IMR-90 (cell line): ENCODE data around the gene CCDC87. TPM values are rescaled to one million over a fixed set of nuclear protein-coding genes. Genes with fewer than 3 reads are reported as not detected.

Source experiments
- ATAC-seq: fragments of 200-7000 bp; cut with Tn5 transposase; 2 replicates; pipeline ENCODE4 v1.9.1; 2020; ENCODE audit warnings: low read depth, mild to moderate bottlenecking, moderate library complexity
- BruUV-seq: library from RNA; stranded (reverse); fragments of 400-500 nt; replicated peaks from 2 replicates; lab custom pipeline; 2021; lab: Mats Ljungman, UMichigan
- CTCF ChIA-PET: fragments of 300-600 bp; formaldehyde crosslinking; extraction: SDS; loops from one replicate; lab custom pipeline; 2021; ENCODE audit warnings: antibody characterized with exemption; lab: Yijun Ruan, JAX
- POLR2A ChIA-PET: fragments of 300-600 bp; sonication (Branson Sonifier 250); formaldehyde crosslinking; loops from one replicate; lab custom pipeline; 2022; ENCODE audit warnings: antibody characterized with exemption; ENCODE audit not compliant: unreplicated experiment; lab: Charles Lee
- DNase-seq: peaks from one replicate; pipeline ENCODE4 v3.0.0; 2013
- H2AFZ ChIP-seq: replicated peaks from 2 replicates; pipeline ENCODE3; 2013; ENCODE audit warnings: low read length, mild to moderate bottlenecking; ENCODE audit not compliant: poor library complexity
- H2AK5ac ChIP-seq: 2 replicates; pipeline ENCODE4 v1.6.1; 2013; ENCODE audit warnings: low read depth, low read length, inconsistent platforms
- H2AK9ac ChIP-seq: replicated peaks from 2 replicates; pipeline ENCODE3; 2013; ENCODE audit warnings: mild to moderate bottlenecking, low read depth, low read length, moderate library complexity; ENCODE audit not compliant: poor library complexity
- H2BK120ac ChIP-seq: 2 replicates; pipeline ENCODE4 v1.6.1; 2013; ENCODE audit warnings: low read depth, low read length, inconsistent platforms
- H2BK15ac ChIP-seq: 3 replicates; pipeline ENCODE4 v1.6.1; 2013; ENCODE audit warnings: low read depth, low read length, inconsistent platforms
- H2BK20ac ChIP-seq: 2 replicates; pipeline ENCODE4 v1.6.1; 2013; ENCODE audit warnings: low read depth, mild to moderate bottlenecking, inconsistent platforms, low read length, moderate library complexity
- H2BK5ac ChIP-seq: 2 replicates; pipeline ENCODE4 v1.6.1; 2013; ENCODE audit warnings: mild to moderate bottlenecking, low read depth, low read length, inconsistent platforms; ENCODE audit not compliant: poor library complexity, severe bottlenecking
- H3K14ac ChIP-seq: replicated peaks from 2 replicates; pipeline ENCODE4 v1.6.1; 2013; ENCODE audit warnings: low read depth, low read length, inconsistent platforms
- H3K18ac ChIP-seq: 2 replicates; pipeline ENCODE4 v1.6.1; 2013; ENCODE audit warnings: low read depth, low read length, control low read depth
- H3K23ac ChIP-seq: 2 replicates; pipeline ENCODE4 v1.6.1; 2013; ENCODE audit warnings: low read depth, low read length, inconsistent platforms
- H3K27ac ChIP-seq: 2 replicates; pipeline ENCODE4 v1.5.1; 2013; ENCODE audit warnings: mild to moderate bottlenecking, control low read depth, low read length; ENCODE audit not compliant: insufficient read depth
- H3K27me3 ChIP-seq: 2 replicates; pipeline ENCODE4 v1.6.1; 2013; ENCODE audit warnings: low read length; ENCODE audit not compliant: control insufficient read depth, insufficient read depth
- H3K36me3 ChIP-seq: 2 replicates; pipeline ENCODE4 v1.6.1; 2013; ENCODE audit warnings: low read length, mixed read lengths; ENCODE audit not compliant: control insufficient read depth, insufficient read depth
- H3K4ac ChIP-seq: 2 replicates; pipeline ENCODE4 v1.6.1; 2013; ENCODE audit warnings: low read depth, low read length, inconsistent platforms
- H3K4me1 ChIP-seq: 2 replicates; pipeline ENCODE4 v1.6.1; 2013; ENCODE audit warnings: low read length, mixed read lengths; ENCODE audit not compliant: control insufficient read depth, insufficient read depth
- H3K4me2 ChIP-seq: 2 replicates; pipeline ENCODE4 v1.6.1; 2013; ENCODE audit warnings: low read depth, mild to moderate bottlenecking, control low read depth, low read length, moderate library complexity
- H3K4me3 ChIP-seq: 2 replicates; pipeline ENCODE4 v1.5.1; 2013; ENCODE audit warnings: low read depth, mild to moderate bottlenecking, control low read depth, low read length, moderate library complexity; ENCODE audit not compliant: insufficient read depth
- H3K56ac ChIP-seq: 2 replicates; pipeline ENCODE4 v1.6.1; 2013; ENCODE audit warnings: low read length, inconsistent platforms; ENCODE audit not compliant: insufficient read depth; ENCODE audit errors: extremely low read depth
- H3K79me1 ChIP-seq, 2 experiments: 2 replicates each; pipeline ENCODE4 v1.6.1; 2013; ENCODE audit warnings: low read length in 2 of 2, inconsistent platforms in 1 of 2, low read depth in 1 of 2
- H3K9ac ChIP-seq: 2 replicates; pipeline ENCODE4 v1.6.1; 2013; ENCODE audit warnings: low read depth, low read length, control low read depth
- H3K9me1 ChIP-seq: 2 replicates; pipeline ENCODE4 v1.6.1; 2013; ENCODE audit warnings: low read length, inconsistent platforms; ENCODE audit not compliant: insufficient read depth
- H3K9me3 ChIP-seq: 2 replicates; pipeline ENCODE4 v1.6.1; 2013; ENCODE audit warnings: low read length; ENCODE audit not compliant: control insufficient read depth, insufficient read depth
- H4K20me1 ChIP-seq: 2 replicates; pipeline ENCODE4 v1.6.1; 2013; ENCODE audit warnings: low read length, inconsistent platforms; ENCODE audit not compliant: insufficient read depth
- H4K5ac ChIP-seq: 2 replicates; pipeline ENCODE4 v1.6.1; 2013; ENCODE audit warnings: mild to moderate bottlenecking, low read depth, low read length, control low read depth
- H4K8ac ChIP-seq, 2 experiments: 2 replicates each; pipeline ENCODE4 v1.6.1; 2013; ENCODE audit warnings: low read depth in 2 of 2, low read length in 2 of 2, control low read depth in 1 of 2, inconsistent platforms in 1 of 2
- H4K91ac ChIP-seq: 2 replicates; pipeline ENCODE4 v1.6.1; 2013; ENCODE audit warnings: low read depth, low read length, inconsistent platforms; ENCODE audit not compliant: insufficient read depth
- BHLHE40 ChIP-seq: fragments of 150-350 bp; IDR thresholded peaks from 2 replicates; pipeline ENCODE4 v1.6.1; 2016; ENCODE audit warnings: mild to moderate bottlenecking, low read depth, low read length
- CEBPB ChIP-seq: IDR thresholded peaks from 2 replicates; pipeline ENCODE4 v1.6.1; 2012; ENCODE audit warnings: low read depth, low read length, improper control_type of control experiment
- NFE2L2 ChIP-seq: fragments of 150-350 bp; IDR thresholded peaks from 2 replicates; pipeline ENCODE4 v1.6.1; 2016; ENCODE audit warnings: low read depth, mild to moderate bottlenecking, low read length
- POLR2A ChIP-seq: IDR thresholded peaks from 2 replicates; pipeline ENCODE4 v1.6.1; 2012; ENCODE audit warnings: mild to moderate bottlenecking, low read depth, low read length
- RAD21 ChIP-seq: IDR thresholded peaks from 2 replicates; pipeline ENCODE4 v1.6.1; 2012; ENCODE audit warnings: low read length, improper control_type of control experiment
- RCOR1 ChIP-seq: IDR thresholded peaks from 2 replicates; pipeline ENCODE4 v1.6.1; 2012; ENCODE audit warnings: mild to moderate bottlenecking, low read length, improper control_type of control experiment; ENCODE audit not compliant: insufficient replicate concordance
- SMC3 ChIP-seq: fragments of 150-350 bp; IDR thresholded peaks from 2 replicates; pipeline ENCODE4 v1.6.1; 2016; ENCODE audit warnings: low read depth, mild to moderate bottlenecking, antibody characterized with exemption, low read length, moderate library complexity
- WGBS, 2 experiments: methylation state at CpG; one replicate each; pipeline versions ENCODE4 v1.1.5 to v1.1.7; 2013; ENCODE audit warnings: missing lambda C conversion rate in 2 of 2; ENCODE audit not compliant: insufficient read length in 1 of 2; ENCODE audit errors: extremely low coverage in 2 of 2; 5-methylcytosine and 5-hydroxymethylcytosine counted together
- dilution Hi-C: fragments of 300-500 bp; cut with HindIII; formaldehyde crosslinking; loops from one replicate; pipeline ENCODE4 v1.14.3; 2018; ENCODE audit warnings: low sequenced_read_pairs; ENCODE audit not compliant: unreplicated experiment
- in situ Hi-C: fragments of 300-500 bp; cut with MboI; formaldehyde crosslinking; loops from 3 replicates; pipeline ENCODE4 v1.14.3; 2019; ENCODE audit warnings: low sequenced_read_pairs, inconsistent platforms, mixed read lengths
- intact Hi-C: fragments of 100-400 bp; cut with micrococcal nuclease; formaldehyde crosslinking; loops from 2 replicates; pipeline ENCODE4 v1.10.0; 2022
- polyA plus RNA-seq, 3 experiments: library from polyadenylated mRNA; depleted of rRNA; stranded (reverse); fragments of >200 nt; gene quantifications; 2 replicates each; pipeline ENCODE4 v1.2.3, GENCODE V29; 2012; ENCODE audit warnings: low replicate concordance in 1 of 3
- total RNA-seq: library from RNA; depleted of rRNA; stranded (reverse); fragments of >200 nt; gene quantifications from 2 replicates; pipeline ENCODE4 v1.2.3, GENCODE V29; 2012
- TF ChIP-seq, protein P1 (sequence below): fragments of 150-350 bp; IDR thresholded peaks from 2 replicates; pipeline ENCODE4 v1.6.1; 2016; ENCODE audit warnings: low read depth, mild to moderate bottlenecking, low read length, moderate library complexity, borderline replicate concordance

The CCDC87 gene
- total and polyA plus RNA-seq, 2 of the 4 experiments (the other 2 are of a cell fraction), result 0.18 to 0.19 TPM

DNA sequence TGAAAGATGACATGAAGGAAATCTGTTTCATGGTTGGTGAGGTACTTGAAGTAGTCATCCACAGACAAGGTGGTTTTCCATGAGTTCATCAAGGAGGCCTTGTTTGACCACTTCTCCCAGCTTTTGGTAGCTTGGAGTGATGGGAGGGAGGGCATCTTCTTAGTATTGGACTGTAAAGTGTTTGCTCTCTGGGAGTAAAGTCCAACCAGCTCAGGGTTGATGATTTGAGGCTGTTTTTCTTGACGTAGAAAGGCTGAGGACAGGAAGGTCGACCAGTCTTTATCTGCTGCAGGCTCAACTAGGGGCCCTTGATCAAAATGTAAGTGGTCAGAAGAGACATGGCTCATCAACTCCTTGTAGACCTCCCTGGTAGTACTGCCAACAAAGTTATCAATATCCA lies 1.7 kb downstream of the CCDC87 start:
- Histone ChIP-seq H2AK5ac (no peak overlapping the region), H3K79me1 (peaks cover 18 to 29% of the 10 kb centered on the region in 2 experiments), H3K56ac (no peak overlapping the region), H3K14ac (no peak overlapping the region), H4K8ac (no peak overlapping the region), H2BK15ac (no peak overlapping the region), H3K23ac (no peak overlapping the region), H3K4me3 (no peak overlapping the region), H3K27me3 (peaks cover 2% of the 10 kb centered on the region; the same call in 1 of the 2 replicates), H4K91ac (no peak overlapping the region), H3K9ac (no peak overlapping the region), H4K20me1 (no peaks in the 10 kb centered on the region), H3K4me1 (peaks cover 11% of the 10 kb centered on the region), H3K18ac (no peak overlapping the region), H2BK20ac (no peak overlapping the region), H4K5ac (no peak overlapping the region), H3K4ac (no peak overlapping the region), H3K36me3 (no peaks in the 10 kb centered on the region), H3K9me3 (no peaks in the 10 kb centered on the region), H3K9me1 (peaks cover 19% of the 10 kb centered on the region), H3K4me2 (no peak overlapping the region), H2BK120ac (no peak overlapping the region), H2BK5ac (no peak overlapping the region), H2AK9ac (no peak overlapping the region), H2AFZ (no peak overlapping the region), H3K27ac (no peak overlapping the region)
- no CpG with 5 or more reads among the region's 2 CpGs for WGBS, 2 experiments
- TF ChIP-seq RCOR1 (no peak), NFE2L2 (no peak), CEBPB (no peak), POLR2A (no peak), BHLHE40 (no peak), SMC3 (no peak), RAD21 (no peak)
- TF ChIP-seq, protein P1, sequence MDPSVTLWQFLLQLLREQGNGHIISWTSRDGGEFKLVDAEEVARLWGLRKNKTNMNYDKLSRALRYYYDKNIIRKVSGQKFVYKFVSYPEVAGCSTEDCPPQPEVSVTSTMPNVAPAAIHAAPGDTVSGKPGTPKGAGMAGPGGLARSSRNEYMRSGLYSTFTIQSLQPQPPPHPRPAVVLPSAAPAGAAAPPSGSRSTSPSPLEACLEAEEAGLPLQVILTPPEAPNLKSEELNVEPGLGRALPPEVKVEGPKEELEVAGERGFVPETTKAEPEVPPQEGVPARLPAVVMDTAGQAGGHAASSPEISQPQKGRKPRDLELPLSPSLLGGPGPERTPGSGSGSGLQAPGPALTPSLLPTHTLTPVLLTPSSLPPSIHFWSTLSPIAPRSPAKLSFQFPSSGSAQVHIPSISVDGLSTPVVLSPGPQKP, result no peak
- in situ Hi-C loops, result no loop called here
- dilution Hi-C loops, result no loop called here
- no peak for ATAC-seq
- no TSS peak for BruUV-seq
- ChIA-PET POLR2A (no interaction called here), CTCF (no interaction called here)
- intact Hi-C loops, result no loop called here
- no peak for DNase-seq
